ENCODE results near the gene SPPL2C.

DNA sequence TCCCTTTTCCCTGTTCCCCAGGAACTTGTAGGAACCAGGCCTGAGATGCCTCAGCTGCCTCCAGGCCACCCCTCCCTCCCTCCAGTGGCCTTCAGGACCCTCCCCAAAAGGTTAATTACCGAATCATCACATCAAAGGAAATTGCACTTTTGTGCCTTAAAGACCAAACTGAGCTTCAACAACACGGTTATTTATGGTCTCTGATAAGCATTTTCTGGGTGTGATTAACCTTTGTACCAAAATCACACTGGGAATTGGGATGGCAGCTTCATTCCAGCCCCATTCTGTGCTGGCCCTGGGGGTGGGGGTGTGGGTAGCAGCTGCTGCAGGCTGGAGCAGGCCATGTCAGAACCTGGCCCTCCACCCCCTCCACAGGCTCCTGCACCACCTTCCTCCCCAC lies 43.9 kb upstream of the SPPL2C start:
- no peak for TF ChIP-seq POLR2AphosphoS5 (IDR thresholded peaks at IDR 0.05)
- no peak for TF ChIP-seq POLR2A (IDR thresholded peaks at IDR 0.05)
- TF ChIP-seq, protein P1, sequence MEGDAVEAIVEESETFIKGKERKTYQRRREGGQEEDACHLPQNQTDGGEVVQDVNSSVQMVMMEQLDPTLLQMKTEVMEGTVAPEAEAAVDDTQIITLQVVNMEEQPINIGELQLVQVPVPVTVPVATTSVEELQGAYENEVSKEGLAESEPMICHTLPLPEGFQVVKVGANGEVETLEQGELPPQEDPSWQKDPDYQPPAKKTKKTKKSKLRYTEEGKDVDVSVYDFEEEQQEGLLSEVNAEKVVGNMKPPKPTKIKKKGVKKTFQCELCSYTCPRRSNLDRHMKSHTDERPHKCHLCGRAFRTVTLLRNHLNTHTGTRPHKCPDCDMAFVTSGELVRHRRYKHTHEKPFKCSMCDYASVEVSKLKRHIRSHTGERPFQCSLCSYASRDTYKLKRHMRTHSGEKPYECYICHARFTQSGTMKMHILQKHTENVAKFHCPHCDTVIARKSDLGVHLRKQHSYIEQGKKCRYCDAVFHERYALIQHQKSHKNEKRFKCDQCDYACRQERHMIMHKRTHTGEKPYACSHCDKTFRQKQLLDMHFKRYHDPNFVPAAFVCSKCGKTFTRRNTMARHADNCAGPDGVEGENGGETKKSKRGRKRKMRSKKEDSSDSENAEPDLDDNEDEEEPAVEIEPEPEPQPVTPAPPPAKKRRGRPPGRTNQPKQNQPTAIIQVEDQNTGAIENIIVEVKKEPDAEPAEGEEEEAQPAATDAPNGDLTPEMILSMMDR (IDR thresholded peaks at IDR 0.05) = no peak
